ENCODE measurements around the gene CCL2.

DNA sequence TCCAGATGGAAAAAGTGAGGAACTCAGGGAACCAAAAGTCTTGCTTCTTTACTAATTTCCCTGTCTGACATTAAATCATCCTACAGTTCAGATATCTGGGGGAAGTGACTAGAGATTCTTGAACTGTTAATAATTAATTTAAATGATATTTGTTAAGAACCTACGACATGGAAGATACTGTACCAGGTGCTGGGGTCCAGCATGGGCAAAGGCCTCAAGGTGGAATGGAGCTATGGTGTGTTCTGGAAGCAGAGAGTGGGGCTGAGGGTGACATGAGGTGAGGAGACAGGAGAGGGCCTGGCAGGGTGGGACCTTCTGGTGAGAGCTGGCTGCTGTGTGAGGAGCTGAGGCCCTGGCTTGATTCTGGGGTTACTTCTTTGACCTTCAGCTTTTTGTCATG is 6.0 kb upstream of the CCL2 start:
- TF ChIP-seq, protein P1, sequence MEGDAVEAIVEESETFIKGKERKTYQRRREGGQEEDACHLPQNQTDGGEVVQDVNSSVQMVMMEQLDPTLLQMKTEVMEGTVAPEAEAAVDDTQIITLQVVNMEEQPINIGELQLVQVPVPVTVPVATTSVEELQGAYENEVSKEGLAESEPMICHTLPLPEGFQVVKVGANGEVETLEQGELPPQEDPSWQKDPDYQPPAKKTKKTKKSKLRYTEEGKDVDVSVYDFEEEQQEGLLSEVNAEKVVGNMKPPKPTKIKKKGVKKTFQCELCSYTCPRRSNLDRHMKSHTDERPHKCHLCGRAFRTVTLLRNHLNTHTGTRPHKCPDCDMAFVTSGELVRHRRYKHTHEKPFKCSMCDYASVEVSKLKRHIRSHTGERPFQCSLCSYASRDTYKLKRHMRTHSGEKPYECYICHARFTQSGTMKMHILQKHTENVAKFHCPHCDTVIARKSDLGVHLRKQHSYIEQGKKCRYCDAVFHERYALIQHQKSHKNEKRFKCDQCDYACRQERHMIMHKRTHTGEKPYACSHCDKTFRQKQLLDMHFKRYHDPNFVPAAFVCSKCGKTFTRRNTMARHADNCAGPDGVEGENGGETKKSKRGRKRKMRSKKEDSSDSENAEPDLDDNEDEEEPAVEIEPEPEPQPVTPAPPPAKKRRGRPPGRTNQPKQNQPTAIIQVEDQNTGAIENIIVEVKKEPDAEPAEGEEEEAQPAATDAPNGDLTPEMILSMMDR (IDR thresholded peaks at IDR 0.05; ENCODE audit: control extremely low read depth in 1 of 3, insufficient read depth in 1 of 3, low read depth in 1 of 3, low read length in 3 of 3) = no peak
- TF ChIP-seq TAF1 (IDR thresholded peaks at IDR 0.05; ENCODE audit: low read depth, low read length) (no peak), SRF (IDR thresholded peaks at IDR 0.05; ENCODE audit: low read depth, low read length) (no peak), TCF12 (IDR thresholded peaks at IDR 0.05; ENCODE audit: low read depth, low read length) (no peak), RFX5 (IDR thresholded peaks at IDR 0.05; ENCODE audit: borderline replicate concordance, low read depth, low read length) (no peak), TBP (IDR thresholded peaks at IDR 0.05; ENCODE audit: low read depth, low read length) (no peak)
